Right lobe of liver (tissue), 6 donors: ENCODE measurements around the gene PNMA8C. TPM values are rescaled to one million over a fixed set of nuclear protein-coding genes. Genes with fewer than 3 reads are reported as not detected.
"Not testable (repeated sequence)": the region's sequence is repeated elsewhere in the genome, so short reads cannot be mapped to it uniquely, and the experiment has no call there.

Experiments used
- ATAC-seq, 4 donors: fragments of 200-7000 bp; cut with Tn5 transposase; one replicate each; pipeline ENCODE4 v1.9.1; 2020; ENCODE audit warnings: mild to moderate bottlenecking in 4 of 4, moderate library complexity in 4 of 4
- DNase-seq, 3 donors: peaks; one replicate each; pipeline ENCODE4 v3.0.0-alpha.2; 2020
- H3K27ac ChIP-seq, 3 donors: fragments of 200-600 bp; one replicate each; pipeline ENCODE4 v1.8.0; 2022
- H3K27me3 ChIP-seq, 2 donors: fragments of 200-600 bp; one replicate each; pipeline ENCODE4 v1.8.0; 2022
- H3K36me3 ChIP-seq, 4 donors: fragments of 200-600 bp; sonication (generic) in 1 of 4; one replicate each; pipeline versions ENCODE4 v1.5.1 to v1.8.0; 2017 to 2022; ENCODE audit warnings: control low read depth in 1 of 4
- H3K4me1 ChIP-seq, 4 donors: fragments of 200-600 bp; sonication (generic) in 1 of 4; one replicate each; pipeline versions ENCODE4 v1.5.1 to v1.8.0; 2017 to 2022; ENCODE audit warnings: control low read depth in 1 of 4
- H3K4me3 ChIP-seq, 3 donors: fragments of 200-600 bp; one replicate each; pipeline ENCODE4 v1.8.0; 2022
- H3K9me3 ChIP-seq, 4 donors: fragments of 200-600 bp; sonication (generic) in 1 of 4; one replicate each; pipeline versions ENCODE4 v1.5.1 to v1.8.0; 2017 to 2022; ENCODE audit warnings: control low read depth in 1 of 4
- CTCF ChIP-seq, 4 donors: fragments of 200-600 bp in 3 of 4; fragments of 450-650 bp in 1 of 4; IDR thresholded peaks; one replicate each; pipeline versions ENCODE4 v1.5.1 to v1.8.0; 2016 to 2022; ENCODE audit warnings: antibody characterized with exemption in 4 of 4, mild to moderate bottlenecking in 2 of 4
- POLR2A ChIP-seq: fragments of 450-650 bp; IDR thresholded peaks from one replicate; pipeline ENCODE4 v1.6.1; 2017; ENCODE audit warnings: antibody characterized with exemption, mild to moderate bottlenecking
- WGBS: methylation state at CpG from one replicate; pipeline ENCODE4 v1.1.6; 2018; ENCODE audit warnings: low coverage, low lambda C conversion rate; ENCODE audit not compliant: insufficient coverage; ENCODE audit errors: missing lambda C conversion rate; 5-methylcytosine and 5-hydroxymethylcytosine counted together
- intact Hi-C, 2 donors: fragments of 100-400 bp; cut with DNase I; formaldehyde crosslinking; loops; one replicate each; pipeline versions ENCODE4 v1.11.2 to v1.14.1; 2022
- total RNA-seq, 6 experiments: library from RNA; depleted of rRNA in 2 of 6; stranded (reverse); fragments of >200 nt in 2 of 6; fragmentation: NEBNext Ultra II Directional in 3 of 6; extraction: Animal tissue kit (Norgen Biotek cat#: 25700) in 3 of 6; gene quantifications; one replicate each; pipeline versions ENCODE4 v1.1.0 to v1.2.4, GENCODE V29; 2016 to 2023
- donor health status: DM: no; HTN: yes; CAD: no.
- donor health status: DM: no; HTN: no; CAD: no.
- donor health status: DM: no; HTN: no; CAD: no.
- donor health status: DM: no; HTN: yes; CAD: no.
- donor health status: DM: no; HTN: yes; CAD: no.

PNMA8C gene
- total RNA-seq, 6 experiments from 2014 or later = not detected

- Histone ChIP-seq H3K4me3 (no peak overlapping the region), H3K27me3 (no peaks in the 10 kb centered on the region), H3K4me1 (no peaks in the 10 kb centered on the region), H3K36me3 (no peaks in the 10 kb centered on the region), H3K27ac (no peak overlapping the region), H3K9me3 (no peaks in the 10 kb centered on the region)
- no peak for ATAC-seq
- 22% methylated on average over 3 of the region's 3 CpGs for WGBS
- intact Hi-C loops = no loop called here
- TF ChIP-seq POLR2A = no peak
- no peak for TF ChIP-seq CTCF (IDR thresholded peaks at IDR 0.05)
- no peak for DNase-seq
These were observed 18.3 kb upstream of the PNMA8C start for GRCh38 chr19:46447006-46447405.

GRCh38 chr19:46446021-46446420, 17.3 kb upstream of the PNMA8C start:
- TF ChIP-seq CTCF (IDR thresholded peaks at IDR 0.05) (no peak), POLR2A (no peak)
- Histone ChIP-seq H3K9me3 (no peaks in the 10 kb centered on the region), H3K4me1 (no peaks in the 10 kb centered on the region), H3K4me3 (no peak overlapping the region), H3K27ac (no peak overlapping the region), H3K36me3 (no peaks in the 10 kb centered on the region), H3K27me3 (no peaks in the 10 kb centered on the region)
- intact Hi-C loops = no loop called here
- no peak for ATAC-seq
- WGBS = 65% methylated on average over 9 of the region's 15 CpGs
- no peak for DNase-seq

GRCh38 chr19:46442808-46443450, 14.2 kb upstream of the PNMA8C start:
- 61% methylated on average over 8 of the region's 8 CpGs for WGBS
- Histone ChIP-seq H3K36me3 (no peaks in the 10 kb centered on the region), H3K27ac (no peak overlapping the region), H3K4me3 (no peak overlapping the region), H3K4me1 (no peaks in the 10 kb centered on the region), H3K9me3 (no peaks in the 10 kb centered on the region), H3K27me3 (no peaks in the 10 kb centered on the region)
- intact Hi-C loops = no loop called here
- DNase-seq (no peak), ATAC-seq (peak in 1 of 4 donors; percentile 30)
- TF ChIP-seq POLR2A = no peak
- TF ChIP-seq CTCF (IDR thresholded peaks at IDR 0.05) = no peak

GRCh38 chr19:46441866-46442265, 13.1 kb upstream of the PNMA8C start:
- WGBS = 53% methylated on average over 1 of the region's 1 CpG
- intact Hi-C loops = no loop called here
- no peak overlapping the region for H3K4me3 ChIP-seq
- no peaks in the 10 kb centered on the region for H3K27me3 ChIP-seq
- no peak overlapping the region for H3K27ac ChIP-seq
- H3K9me3 ChIP-seq = no peaks in the 10 kb centered on the region
- DNase-seq (no peak), ATAC-seq (no peak)
- TF ChIP-seq POLR2A (no peak), CTCF (IDR thresholded peaks at IDR 0.05) (no peak)
- H3K36me3 ChIP-seq = no peaks in the 10 kb centered on the region
- no peaks in the 10 kb centered on the region for H3K4me1 ChIP-seq

GRCh38 chr19:46435689-46436088, 7.0 kb upstream of the PNMA8C start:
- H3K4me1 ChIP-seq, H3K36me3 ChIP-seq, ATAC-seq, H3K9me3 ChIP-seq, DNase-seq, H3K4me3 ChIP-seq, H3K27me3 ChIP-seq, H3K27ac ChIP-seq, intact Hi-C loops: not testable (repeated sequence)
- 93% methylated on average over 4 of the region's 4 CpGs for WGBS
